Measurements from ENCODE around the gene SHC1. TPM values are rescaled to one million over a fixed set of nuclear protein-coding genes. Genes with fewer than 3 reads are reported as not detected.

The SHC1 gene
- 17.1 TPM for total RNA-seq

GRCh38 chr1:154970631-154971340 is at the start of gene SHC1:
TSS of gene SHC1 (minus strand) at chr1:154970747. CDS start at chr1:154970526, 221 bp downstream.

GRCh38 chr1:155002464-155003226 is 32.1 kb upstream of the SHC1 start, which contains the start of gene ZBTB7B:
TSS of gene ZBTB7B (plus strand) at chr1:155002802. CDS start at chr1:155014661, 11,859 bp downstream.

GRCh38 chr1:154993572-154994268 is 23.2 kb upstream of the SHC1 start, which contains the start of gene LENEP:
TSS of gene LENEP (plus strand) at chr1:154993586. CDS start at chr1:154993608, 22 bp downstream.

GRCh38 chr1:154982897-154983648 is 12.5 kb upstream of the SHC1 start, which contains the start of gene FLAD1:
TSS of gene FLAD1 (plus strand) at chr1:154983344. CDS start at chr1:154983695, 351 bp downstream.

GRCh38 chr1:154974102-154974807 is 3.7 kb upstream of the SHC1 start, which contains the start of gene CKS1B:
TSS of gene CKS1B (plus strand) at chr1:154974681. CDS start at chr1:154974746, 65 bp downstream.

GRCh38 chr1:154961207-154962155 is 9.1 kb downstream of the SHC1 start, which contains the start of gene PYGO2:
TSS of gene PYGO2 (minus strand) at chr1:154961782. CDS start at chr1:154961576, 206 bp downstream.

GRCh38 chr1:154955718-154956543 is 14.6 kb downstream of the SHC1 start, which contains the start of gene PBXIP1:
TSS of gene PBXIP1 (minus strand) at chr1:154956099. CDS start at chr1:154953721, 2,378 bp downstream.

GRCh38 chr1:154936555-154937084 is 33.9 kb downstream of the SHC1 start, which contains the start of gene PMVK:
TSS of gene PMVK (minus strand) at chr1:154936719. CDS start at chr1:154936685, 34 bp downstream.

Small RNA genes within 50 kb of the gene (small RNA-seq; reads per million reads assigned to genes)
- not detected for gene MIR4258
- not detected for gene RF00017

Other genes starting within 250 kb of the SHC1 start
- gene KCNN3, start 100.5 kb downstream of the SHC1 start, total RNA-seq, result 10.1 TPM
- gene PMVK, start 34.0 kb downstream of the SHC1 start, total RNA-seq, result 15.7 TPM
- 48.4 TPM for gene PBXIP1, start 14.6 kb downstream of the SHC1 start, total RNA-seq
- 16.6 TPM for gene PYGO2, start 9.0 kb downstream of the SHC1 start, total RNA-seq
- gene CKS1B, start 3.9 kb upstream of the SHC1 start, total RNA-seq, result 25.6 TPM
- gene FLAD1, start 12.6 kb upstream of the SHC1 start, total RNA-seq, result 18.9 TPM
- gene LENEP, start 22.8 kb upstream of the SHC1 start, total RNA-seq, result 0.69 TPM
- gene ZBTB7B, start 32.1 kb upstream of the SHC1 start, total RNA-seq, result 3.5 TPM
- gene DCST2, start 63.0 kb upstream of the SHC1 start, total RNA-seq, result 0.46 TPM
- gene DCST1, start 63.1 kb upstream of the SHC1 start, total RNA-seq, result not detected
- gene ADAM15, start 80.6 kb upstream of the SHC1 start, total RNA-seq, result 20.5 TPM
- 1.2 TPM for gene EFNA4, start 93.0 kb upstream of the SHC1 start, total RNA-seq
- 13.8 TPM for gene EFNA3, start 108.1 kb upstream of the SHC1 start, total RNA-seq
- gene EFNA1, start 157.1 kb upstream of the SHC1 start, total RNA-seq, result 5.3 TPM
- 7.8 TPM for gene SLC50A1, start 165.1 kb upstream of the SHC1 start, total RNA-seq
- 13.8 TPM for gene DPM3, start 169.8 kb upstream of the SHC1 start, total RNA-seq
- gene KRTCAP2, start 202.6 kb upstream of the SHC1 start, total RNA-seq, result 60.2 TPM
- gene TRIM46, start 203.1 kb upstream of the SHC1 start, total RNA-seq, result 21.2 TPM
- 11.5 TPM for gene THBS3, start 237.2 kb upstream of the SHC1 start, total RNA-seq
- 15.5 TPM for gene MTX1, start 237.9 kb upstream of the SHC1 start, total RNA-seq

Measured in diencephalon (tissue), 1 donor.